Ovary (tissue), 3 donors: ENCODE measurements around the gene ITPR1.

ENCODE experiments used
- CTCF ChIP-seq, 3 donors: fragments of 450-650 bp in 2 of 3; fragments of 200-600 bp in 1 of 3; IDR thresholded peaks; one replicate each; pipeline versions ENCODE4 v1.5.1 to v1.8.0; 2016 to 2022; ENCODE audit warnings: antibody characterized with exemption in 3 of 3, mild to moderate bottlenecking in 1 of 3
- POLR2A ChIP-seq: fragments of 450-650 bp; IDR thresholded peaks from one replicate; pipeline ENCODE4 v1.6.1; 2017; ENCODE audit warnings: antibody characterized with exemption, mild to moderate bottlenecking, moderate library complexity
- donor health status: DM: no; HTN: no; CAD: no.

- TF ChIP-seq POLR2A (no peak), CTCF (IDR thresholded peaks at IDR 0.05) (no peak)
Observed at GRCh38 chr3:4474683-4475490, 18.3 kb upstream of the ITPR1 start.
